H4 (cell line): ENCODE results near the gene KCNK6. TPM values are rescaled to one million over a fixed set of nuclear protein-coding genes. Genes with fewer than 3 reads are reported as not detected.
"Not testable (repeated sequence)": the region's sequence is repeated elsewhere in the genome, so short reads cannot be mapped to it uniquely, and the experiment has no call there.

Experiments used
- DNase-seq: peaks from one replicate; pipeline ENCODE4 v3.0.0-alpha.2; 2015; ENCODE audit warnings: low spot score
- total RNA-seq: library from RNA; depleted of rRNA; stranded (reverse); fragments of >200 nt; shearing (Covaris generic); gene quantifications from 2 replicates; pipeline ENCODE4 v1.2.3, GENCODE V29; 2014

KCNK6 gene
- total RNA-seq, 1 experiment from 2014 or later, result not detected

DNA sequence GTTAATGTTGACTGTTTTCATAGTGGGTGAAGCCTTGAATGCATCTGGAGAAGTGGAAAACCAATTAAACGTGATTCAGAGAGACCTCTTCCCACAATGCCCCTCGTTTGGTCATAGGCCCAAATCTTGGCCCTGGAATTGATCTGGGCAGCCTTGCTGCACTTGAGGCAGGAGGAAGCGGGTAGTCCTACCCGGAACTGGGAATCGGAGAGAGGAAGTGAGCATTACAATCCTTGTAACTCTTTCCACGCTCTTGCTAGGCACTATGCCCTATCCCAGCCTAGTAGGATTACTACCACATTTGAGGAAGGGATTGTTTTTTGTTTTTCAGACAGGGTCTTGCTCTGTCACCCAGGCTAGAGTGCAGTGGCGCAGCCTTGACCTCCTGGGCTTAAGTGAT lies 3.6 kb downstream of the KCNK6 start:
- DNase-seq, result no peak

GRCh38 chr19:38324431-38324830 lies 4.8 kb downstream of the KCNK6 start:
- no peak for DNase-seq

DNA sequence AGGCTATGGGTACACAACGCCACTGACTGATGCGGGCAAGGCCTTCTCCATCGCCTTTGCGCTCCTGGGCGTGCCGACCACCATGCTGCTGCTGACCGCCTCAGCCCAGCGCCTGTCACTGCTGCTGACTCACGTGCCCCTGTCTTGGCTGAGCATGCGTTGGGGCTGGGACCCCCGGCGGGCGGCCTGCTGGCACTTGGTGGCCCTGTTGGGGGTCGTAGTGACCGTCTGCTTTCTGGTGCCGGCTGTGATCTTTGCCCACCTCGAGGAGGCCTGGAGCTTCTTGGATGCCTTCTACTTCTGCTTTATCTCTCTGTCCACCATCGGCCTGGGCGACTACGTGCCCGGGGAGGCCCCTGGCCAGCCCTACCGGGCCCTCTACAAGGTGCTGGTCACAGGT lies 6.9 kb downstream of the KCNK6 start:
- no peak for DNase-seq

- DNase-seq, result no peak
Measured at GRCh38 chr19:38329651-38330050, 10.0 kb downstream of the KCNK6 start.

GRCh38 chr19:38331728-38332127 lies 12.1 kb downstream of the KCNK6 start:
- no peak for DNase-seq

- DNase-seq, result no peak
Measured at GRCh38 chr19:38333245-38333644, 13.6 kb downstream of the KCNK6 start.

DNA sequence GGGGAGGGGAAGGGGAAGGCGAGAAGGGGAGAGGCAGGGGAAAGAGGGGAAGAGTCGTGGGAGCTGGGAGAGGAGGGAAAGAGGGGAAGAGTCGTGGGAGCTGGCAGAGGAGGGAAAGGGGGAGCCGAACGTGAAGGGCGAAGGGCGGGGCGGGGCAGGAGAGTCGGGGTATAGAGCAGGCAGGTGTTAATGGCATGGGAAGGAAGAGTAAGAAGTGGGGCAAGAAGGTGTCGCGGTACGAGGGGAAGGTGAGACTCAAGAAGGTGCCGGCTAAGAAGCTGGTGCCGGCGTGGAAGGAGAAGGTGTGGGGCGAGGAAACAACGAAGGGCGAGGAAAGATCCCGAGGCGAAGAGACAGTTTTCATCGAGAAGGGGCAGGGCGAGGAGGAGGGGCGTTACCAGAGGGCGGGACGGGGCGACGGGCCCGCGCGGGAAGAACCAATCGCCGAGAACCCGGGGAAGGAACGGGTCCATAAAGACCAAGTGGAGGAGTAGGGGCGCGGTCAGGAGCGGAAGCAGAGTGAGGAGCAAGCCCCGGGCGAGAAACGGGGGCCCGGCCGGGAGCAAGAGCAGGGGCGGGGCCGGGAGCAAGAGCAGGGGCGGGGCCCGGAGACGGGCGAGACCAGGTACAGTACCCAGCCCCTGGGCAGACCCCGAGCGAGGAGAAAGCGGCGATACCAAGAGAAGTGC lies 16.4 kb downstream of the KCNK6 start:
- DNase-seq, result peak; percentile 97

DNA sequence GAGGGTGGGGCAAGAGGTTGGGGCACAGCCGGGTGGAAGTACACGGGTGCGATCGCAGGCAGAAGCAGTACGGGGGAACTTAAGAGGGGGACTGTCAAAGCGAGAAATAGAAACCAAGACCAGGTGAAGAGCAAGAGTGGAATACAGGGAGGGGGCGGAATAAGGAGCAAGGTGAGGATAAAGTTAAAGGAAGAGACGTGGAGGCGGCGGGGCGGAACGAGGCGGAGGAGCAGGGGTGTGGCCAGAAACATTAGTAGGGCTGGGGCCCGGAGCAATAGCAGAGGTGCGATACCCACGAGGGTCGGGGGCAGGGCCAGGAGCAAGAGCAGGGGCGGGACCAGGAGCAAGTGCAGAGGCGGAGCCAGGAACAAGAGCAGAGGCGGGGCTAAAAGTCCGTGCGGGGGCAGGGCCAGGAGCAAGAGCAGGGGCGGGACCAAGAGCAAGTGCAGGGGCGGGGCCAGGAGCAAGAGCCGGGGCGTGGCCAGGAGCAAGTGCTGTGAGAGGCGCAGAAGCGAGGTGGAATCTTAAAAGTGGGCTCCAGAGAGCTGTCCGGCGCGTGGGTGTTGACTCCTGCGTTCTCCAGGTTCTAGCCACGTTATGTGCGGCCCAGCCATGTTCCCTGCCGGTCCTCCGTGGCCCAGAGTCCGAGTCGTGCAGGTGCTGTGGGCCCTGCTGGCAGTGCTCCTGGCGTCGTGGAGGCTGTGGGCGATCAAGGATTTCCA lies 17.2 kb downstream of the KCNK6 start:
- DNase-seq, result peak; percentile 92

DNA sequence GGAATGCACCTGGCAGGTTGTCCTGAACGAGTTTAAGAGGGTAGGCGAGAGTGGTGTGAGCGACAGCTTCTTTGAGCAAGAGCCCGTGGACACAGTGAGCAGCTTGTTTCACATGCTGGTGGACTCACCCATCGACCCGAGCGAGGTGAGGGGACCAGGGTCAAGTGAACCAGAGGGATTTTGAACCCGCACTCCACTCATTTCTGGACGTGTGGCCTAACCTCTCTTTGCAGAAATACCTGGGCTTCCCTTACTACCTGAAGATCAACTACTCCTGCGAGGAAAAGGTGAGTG lies 17.7 kb downstream of the KCNK6 start:
- no peak for DNase-seq

- not testable (repeated sequence) for DNase-seq
Measured at GRCh38 chr19:38339011-38339410, 19.4 kb downstream of the KCNK6 start.

DNA sequence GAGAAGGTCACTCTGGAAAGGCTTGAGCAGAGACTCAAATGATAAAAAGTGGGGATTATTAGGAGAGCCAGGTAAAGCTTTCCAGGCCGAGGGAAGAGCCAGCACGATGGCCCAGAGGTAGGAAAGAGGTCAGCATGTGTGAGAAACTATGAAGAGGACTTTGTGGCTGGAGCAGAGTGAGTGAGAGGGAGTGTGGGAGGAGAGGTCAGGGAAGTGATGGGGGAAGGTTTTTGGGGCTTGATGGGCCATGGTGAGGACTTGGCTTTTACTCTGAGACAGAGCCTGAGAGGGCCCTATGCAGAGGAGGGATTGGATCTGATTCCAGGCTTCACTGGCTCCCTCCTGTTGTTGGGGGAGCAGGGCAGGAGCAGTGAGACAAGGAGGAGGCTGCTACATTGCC lies 21.3 kb downstream of the KCNK6 start:
- no peak for DNase-seq

GRCh38 chr19:38346837-38347236 lies 27.2 kb downstream of the KCNK6 start:
- DNase-seq, result no peak

GRCh38 chr19:38350883-38351282 lies 31.2 kb downstream of the KCNK6 start:
- no peak for DNase-seq

DNA sequence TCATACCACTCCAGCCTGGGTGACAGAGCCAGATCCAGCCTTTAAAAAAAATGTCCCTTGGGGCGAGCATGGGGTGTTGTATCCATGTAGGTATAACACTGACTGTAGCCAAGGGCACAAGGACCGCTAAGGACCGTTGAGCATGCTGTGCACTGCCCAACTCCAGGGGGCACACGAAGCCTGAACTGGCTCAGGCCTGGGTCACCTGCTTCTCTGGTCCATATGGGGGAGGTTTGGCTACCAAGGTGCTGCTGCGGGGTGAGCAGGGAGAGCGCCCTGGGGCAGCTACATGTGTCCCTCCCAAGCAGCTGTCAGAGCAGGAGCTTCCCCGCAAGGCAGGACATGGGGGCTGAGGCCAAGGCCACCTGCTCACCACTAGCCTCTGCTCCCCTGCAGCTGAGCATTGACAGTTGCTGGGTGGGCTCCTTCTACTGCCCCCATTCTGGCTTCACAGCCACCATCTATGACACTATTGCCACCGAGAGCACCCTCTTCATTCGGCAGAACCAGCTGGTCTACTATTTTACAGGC lies 32.3 kb downstream of the KCNK6 start:
- no peak for DNase-seq

- no peak for DNase-seq
Measured at GRCh38 chr19:38352611-38353010, 33.0 kb downstream of the KCNK6 start.

DNA sequence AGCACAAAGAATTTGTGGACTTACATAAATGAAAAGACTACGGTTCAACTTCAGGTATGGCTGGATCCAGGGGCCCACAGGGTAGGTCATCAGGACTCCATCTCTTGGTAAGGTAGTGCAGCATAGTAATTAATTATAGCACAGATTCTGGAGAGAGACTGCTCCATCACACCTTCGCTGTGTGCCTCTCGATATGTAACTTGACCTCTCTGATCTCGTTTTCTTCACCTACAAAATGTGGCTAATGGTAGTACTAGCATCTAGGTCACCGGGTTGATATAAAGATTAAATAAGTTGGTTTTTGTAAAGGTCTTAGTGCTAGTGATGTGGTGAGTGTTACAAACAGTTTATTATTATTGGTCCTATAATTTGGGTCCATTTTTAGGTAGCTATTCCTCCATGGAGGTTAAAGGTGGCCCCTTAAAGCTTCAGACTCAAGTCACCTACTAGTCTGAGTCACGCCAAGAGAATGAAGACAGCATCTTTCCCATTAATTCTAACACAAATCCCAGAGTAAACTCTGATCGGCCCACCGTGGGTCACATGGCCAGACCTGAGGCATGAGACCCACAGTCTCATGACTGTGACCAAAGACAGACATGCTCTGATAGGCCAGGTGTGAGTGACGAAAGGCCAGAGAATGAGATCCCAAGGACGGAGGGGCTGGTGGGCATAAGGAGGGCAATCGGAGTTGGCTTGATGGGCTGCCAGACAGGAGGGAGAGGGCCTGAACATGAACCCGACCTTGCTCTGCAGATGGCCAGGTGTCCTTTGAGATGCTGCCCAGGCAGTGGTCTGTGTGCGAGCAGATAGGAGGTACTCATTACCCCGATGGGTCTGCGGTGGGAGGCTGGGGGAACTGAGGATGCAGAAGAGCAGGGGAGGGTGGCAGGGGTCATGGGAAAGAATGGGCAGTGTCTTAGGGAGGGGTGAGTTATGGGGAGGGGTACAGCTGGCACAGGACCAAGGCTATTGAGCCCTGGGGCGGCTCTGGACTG lies 36.4 kb downstream of the KCNK6 start:
- no peak for DNase-seq

DNA sequence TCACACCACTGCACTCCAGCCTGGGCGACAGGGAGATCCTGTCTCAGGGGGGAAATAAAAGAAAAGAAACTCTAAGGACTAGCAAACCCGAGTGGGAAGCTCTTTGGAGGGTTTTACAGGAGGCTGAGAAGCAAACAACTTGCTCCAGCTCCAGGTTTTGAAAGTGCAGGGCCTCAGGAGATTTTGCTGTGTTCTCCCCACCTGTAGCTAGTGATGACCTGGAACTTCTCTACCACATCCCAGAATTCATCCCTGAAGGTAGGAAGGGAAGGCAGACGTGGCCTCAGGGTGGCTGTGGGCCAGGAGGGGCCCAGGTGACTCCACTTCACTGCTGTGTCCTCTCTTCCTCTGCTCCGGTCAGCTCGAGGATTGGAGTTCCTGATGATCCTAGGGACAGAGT lies 38.4 kb downstream of the KCNK6 start:
- DNase-seq, result no peak

DNA sequence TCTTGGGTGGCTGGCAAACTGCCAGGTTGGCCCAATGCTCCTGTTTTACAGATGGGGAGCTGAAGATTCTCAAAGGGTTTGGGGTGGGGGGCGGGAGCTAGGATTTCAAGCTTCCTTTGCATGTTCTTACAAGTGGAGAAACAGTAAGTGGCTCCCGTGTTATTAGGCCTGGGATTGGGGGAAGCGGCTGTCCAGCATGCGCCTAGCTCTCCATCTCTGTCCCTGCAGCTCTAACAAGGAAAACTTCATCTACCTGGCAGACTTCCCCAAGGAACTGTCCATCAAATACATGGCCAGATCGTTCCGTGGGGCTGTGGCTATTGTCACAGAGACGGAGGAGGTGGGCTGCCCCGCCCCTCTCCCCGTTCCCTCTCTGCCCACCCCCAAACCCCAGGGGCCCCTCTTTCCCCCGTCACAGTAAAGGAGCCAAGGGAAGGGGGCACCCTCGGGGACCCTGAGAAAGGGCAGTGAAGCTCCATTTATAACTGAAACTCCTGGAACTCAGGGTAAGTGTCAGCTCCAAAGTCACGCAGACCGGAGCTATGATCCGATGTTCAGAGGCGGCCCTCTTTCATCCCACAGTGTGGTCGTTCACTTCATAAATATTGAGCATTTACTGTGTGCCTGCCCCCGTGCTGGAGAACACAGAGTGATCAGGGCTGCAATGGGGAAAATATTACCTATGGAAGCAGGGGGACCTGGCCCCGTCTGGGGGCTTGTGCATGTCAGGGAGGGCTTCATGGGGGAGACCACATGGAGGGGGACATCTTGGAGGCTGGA lies 39.8 kb downstream of the KCNK6 start:
- no peak for DNase-seq

DNA sequence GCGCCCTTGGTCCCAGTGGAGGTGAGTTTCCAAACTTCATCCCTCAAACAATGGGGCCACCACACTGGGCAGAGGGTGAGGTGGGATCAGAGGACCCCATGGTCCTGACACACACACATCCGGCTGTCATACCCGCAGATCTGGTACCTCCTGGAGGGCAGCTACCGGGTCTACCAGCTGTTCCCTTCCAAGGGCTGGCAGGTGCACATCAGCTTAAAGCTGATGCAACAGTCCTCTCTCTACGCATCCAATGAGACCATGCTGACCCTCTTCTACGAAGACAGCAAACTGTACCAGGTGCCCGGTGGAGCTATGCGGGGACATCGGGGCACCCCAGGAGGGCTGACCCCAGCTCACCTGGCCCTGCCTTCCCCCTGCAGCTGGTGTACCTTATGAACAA lies 40.7 kb downstream of the KCNK6 start:
- DNase-seq, result no peak

DNA sequence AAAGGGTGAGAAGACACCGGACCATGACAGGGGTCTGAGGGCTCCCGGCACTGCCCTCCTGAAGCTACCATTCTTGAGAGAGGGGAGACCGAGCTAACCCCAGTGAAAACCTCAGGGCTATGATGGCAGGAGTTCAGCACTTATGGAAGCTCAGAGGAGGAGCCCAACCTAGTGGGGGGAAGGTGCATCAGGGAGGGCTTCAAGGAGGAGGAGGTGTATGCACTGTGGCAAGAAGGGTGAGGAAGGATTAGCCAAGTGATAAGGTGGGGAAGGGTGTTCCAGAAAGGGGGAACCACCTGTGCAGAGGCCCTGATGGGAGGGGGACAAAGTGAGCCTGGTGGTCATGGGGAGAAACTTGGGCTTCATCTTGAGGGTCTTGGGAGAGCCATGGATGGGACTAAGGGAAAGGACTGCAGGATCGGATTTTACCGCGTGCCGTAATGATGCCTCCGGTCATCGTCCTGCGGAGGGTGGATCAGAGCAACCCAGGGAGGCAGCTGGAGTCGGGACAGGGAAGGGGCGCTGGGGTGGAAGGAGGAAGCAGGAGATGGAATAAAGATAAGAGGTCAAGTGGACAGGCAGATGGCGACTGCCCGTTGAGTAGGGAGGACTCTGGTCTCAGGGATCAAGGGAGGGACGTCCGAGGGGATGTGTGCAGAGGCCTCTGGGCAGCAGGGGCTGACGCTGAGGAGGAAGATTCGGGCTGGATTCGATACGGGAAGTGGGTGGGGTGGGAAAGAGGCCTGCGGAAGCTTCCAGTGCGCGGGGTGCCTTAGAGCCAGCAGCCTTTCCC lies 41.4 kb downstream of the KCNK6 start:
- DNase-seq, result no peak

DNA sequence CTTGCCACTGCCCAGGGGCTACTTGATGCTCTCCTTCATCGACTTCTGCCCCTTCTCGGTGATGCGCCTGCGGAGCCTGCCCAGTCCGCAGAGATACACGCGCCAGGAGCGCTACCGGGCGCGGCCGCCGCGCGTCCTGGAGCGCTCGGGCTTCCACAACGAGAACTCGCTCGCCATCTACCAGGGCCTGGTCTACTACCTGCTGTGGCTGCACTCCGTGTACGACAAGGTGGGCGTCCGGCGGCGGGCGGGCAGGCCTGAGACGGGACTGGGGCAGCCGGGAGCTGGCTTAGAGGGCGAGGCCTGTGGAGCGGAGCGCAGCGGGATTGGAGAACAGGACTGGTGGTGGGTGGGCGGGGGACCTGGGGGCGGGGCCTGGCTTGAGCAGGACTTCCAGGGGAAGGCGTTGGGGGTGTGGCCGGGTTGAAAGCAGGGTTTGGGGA lies 42.0 kb downstream of the KCNK6 start:
- peak; percentile 91 for DNase-seq
